ENCODE measurements around the gene NANOS1. TPM values are rescaled to one million over a fixed set of nuclear protein-coding genes. Genes with fewer than 3 reads are reported as not detected.
"Not testable (repeated sequence)": the region's sequence is repeated elsewhere in the genome, so short reads cannot be mapped to it uniquely, and the experiment has no call there.

The NANOS1 gene
- polyA plus RNA-seq, 1 donor from 2014 or later, result not detected

GRCh38 chr10:119028445-119028899, 1.0 kb upstream of the NANOS1 start:
- H3K4me1 Mint-ChIP-seq, result peaks cover 12 to 18% (median 17%) of the 10 kb centered on the region in 3 donors
- H3K27ac Mint-ChIP-seq, result peak overlapping the region in 2 of 3 donors; percentile 16 to 67
- H3K27me3 Mint-ChIP-seq, H3K36me3 Mint-ChIP-seq, H3K9me3 Mint-ChIP-seq: not testable (repeated sequence)
- peak overlapping the region; percentile 32 to 77 (median 70) for H3K4me3 Mint-ChIP-seq

GRCh38 chr10:119028900-119029612, 458 bp upstream of the NANOS1 start:
- peaks cover 3% of the 10 kb centered on the region for H3K36me3 Mint-ChIP-seq
- H3K27me3 Mint-ChIP-seq, result peaks cover 2% of the 10 kb centered on the region
- peak overlapping the region in 2 of 3 donors; percentile 16 to 67 for H3K27ac Mint-ChIP-seq
- H3K4me3 Mint-ChIP-seq, result peak overlapping the region; percentile 32 to 77 (median 58)
- H3K9me3 Mint-ChIP-seq, result no peaks in the 10 kb centered on the region
- H3K4me1 Mint-ChIP-seq, result peaks cover 12 to 18% (median 17%) of the 10 kb centered on the region in 3 donors

- peak overlapping the region in 2 of 3 donors; percentile 64 to 71 for H3K27ac Mint-ChIP-seq
- peaks cover 2% of the 10 kb centered on the region for H3K27me3 Mint-ChIP-seq
- no peaks in the 10 kb centered on the region for H3K9me3 Mint-ChIP-seq
- H3K36me3 Mint-ChIP-seq, result peaks cover 9% of the 10 kb centered on the region
- peaks cover 12 to 18% (median 17%) of the 10 kb centered on the region in 3 donors for H3K4me1 Mint-ChIP-seq
- peak overlapping the region; percentile 78 to 94 (median 87) for H3K4me3 Mint-ChIP-seq
These were observed 1.1 kb downstream of the NANOS1 start for GRCh38 chr10:119030421-119031250.

- peak overlapping the region in 3 of 4 donors; percentile 20 to 94 (median 81) for H3K4me3 Mint-ChIP-seq
- H3K27me3 Mint-ChIP-seq, result peaks cover 2% of the 10 kb centered on the region
- H3K4me1 Mint-ChIP-seq, result peaks cover 12 to 18% (median 17%) of the 10 kb centered on the region in 3 donors
- H3K27ac Mint-ChIP-seq, result peak overlapping the region in 1 of 3 donors; percentile 89
- H3K9me3 Mint-ChIP-seq, result no peaks in the 10 kb centered on the region
- peaks cover 11% of the 10 kb centered on the region for H3K36me3 Mint-ChIP-seq
These were observed 2.1 kb downstream of the NANOS1 start for GRCh38 chr10:119031496-119032059.

GRCh38 chr10:119039161-119039560, 9.6 kb downstream of the NANOS1 start:
- H3K4me3 Mint-ChIP-seq, result no peak overlapping the region
- no peak overlapping the region for H3K27ac Mint-ChIP-seq
- no peaks in the 10 kb centered on the region for H3K9me3 Mint-ChIP-seq
- peaks cover 0 to 9% (median 5%) of the 10 kb centered on the region in 3 donors for H3K4me1 Mint-ChIP-seq
- H3K36me3 Mint-ChIP-seq, result peaks cover 21% of the 10 kb centered on the region
- H3K27me3 Mint-ChIP-seq, result no peaks in the 10 kb centered on the region

GRCh38 chr10:119041326-119041725, 11.8 kb downstream of the NANOS1 start:
- peaks cover 17% of the 10 kb centered on the region for H3K36me3 Mint-ChIP-seq

GRCh38 chr10:119042169-119042568, 12.7 kb downstream of the NANOS1 start:
- peak overlapping the region in 1 of 3 donors; percentile 35 for H3K27ac Mint-ChIP-seq
- peaks cover 0 to 6% (median 5%) of the 10 kb centered on the region in 3 donors for H3K4me1 Mint-ChIP-seq
- H3K36me3 Mint-ChIP-seq, result peaks cover 16% of the 10 kb centered on the region
- H3K4me3 Mint-ChIP-seq, result no peak overlapping the region
- H3K27me3 Mint-ChIP-seq, result no peaks in the 10 kb centered on the region
- H3K9me3 Mint-ChIP-seq, result no peaks in the 10 kb centered on the region

More at GRCh38 chr10:119041326-119041725, 11.8 kb downstream of the NANOS1 start:
- H3K27me3 Mint-ChIP-seq, result no peaks in the 10 kb centered on the region
- no peak overlapping the region for H3K4me3 Mint-ChIP-seq
- no peaks in the 10 kb centered on the region for H3K9me3 Mint-ChIP-seq
- peaks cover 0 to 9% (median 5%) of the 10 kb centered on the region in 3 donors for H3K4me1 Mint-ChIP-seq
- H3K27ac Mint-ChIP-seq, result no peak overlapping the region

GRCh38 chr10:119045561-119045960, 16.0 kb downstream of the NANOS1 start:
- H3K27me3 Mint-ChIP-seq, result no peaks in the 10 kb centered on the region
- peak overlapping the region in 2 of 3 donors; percentile 53 to 81 for H3K27ac Mint-ChIP-seq
- H3K4me3 Mint-ChIP-seq, result peak overlapping the region in 2 of 4 donors; percentile 39 to 63
- peaks cover 0 to 2% (median 1%) of the 10 kb centered on the region in 3 donors for H3K9me3 Mint-ChIP-seq
- H3K36me3 Mint-ChIP-seq, result peaks cover 21% of the 10 kb centered on the region
- peaks cover 13 to 19% (median 17%) of the 10 kb centered on the region in 3 donors for H3K4me1 Mint-ChIP-seq

- peak overlapping the region in 2 of 4 donors; percentile 32 to 54 for H3K4me3 Mint-ChIP-seq
- peaks cover 13 to 17% (median 15%) of the 10 kb centered on the region in 3 donors for H3K4me1 Mint-ChIP-seq
- H3K27me3 Mint-ChIP-seq, result no peaks in the 10 kb centered on the region
- H3K36me3 Mint-ChIP-seq, result peaks cover 21% of the 10 kb centered on the region
- peaks cover 0 to 2% (median 1%) of the 10 kb centered on the region in 3 donors for H3K9me3 Mint-ChIP-seq
- H3K27ac Mint-ChIP-seq, result peak overlapping the region; percentile 14 to 80 (median 73)
These were observed 19.8 kb downstream of the NANOS1 start for GRCh38 chr10:119049361-119049760.

GRCh38 chr10:119049777-119050176, 20.3 kb downstream of the NANOS1 start:
- peaks cover 0 to 2% (median 1%) of the 10 kb centered on the region in 3 donors for H3K9me3 Mint-ChIP-seq
- peaks cover 13 to 17% (median 15%) of the 10 kb centered on the region in 3 donors for H3K4me1 Mint-ChIP-seq
- H3K27ac Mint-ChIP-seq, result peak overlapping the region in 2 of 3 donors; percentile 14 to 80
- H3K36me3 Mint-ChIP-seq, result peaks cover 21% of the 10 kb centered on the region
- H3K4me3 Mint-ChIP-seq, result peak overlapping the region in 2 of 4 donors; percentile 18 to 32
- H3K27me3 Mint-ChIP-seq, result no peaks in the 10 kb centered on the region

- Mint-ChIP-seq H3K27me3 (no peaks in the 10 kb centered on the region), H3K27ac (no peak overlapping the region), H3K4me3 (no peak overlapping the region), H3K4me1 (peaks cover 13 to 17% (median 15%) of the 10 kb centered on the region in 3 donors), H3K9me3 (peaks cover 0 to 2% (median 1%) of the 10 kb centered on the region in 3 donors), H3K36me3 (peaks cover 18% of the 10 kb centered on the region)
These were observed 22.3 kb downstream of the NANOS1 start for GRCh38 chr10:119051775-119052174.

GRCh38 chr10:119055472-119055871, 26.0 kb downstream of the NANOS1 start:
- Mint-ChIP-seq H3K27ac (no peak overlapping the region), H3K4me1 (peaks cover 3 to 5% (median 4%) of the 10 kb centered on the region in 3 donors), H3K4me3 (no peak overlapping the region)

GRCh38 chr10:119058010-119058409, 28.5 kb downstream of the NANOS1 start:
- no peak overlapping the region for H3K4me3 Mint-ChIP-seq
- peaks cover 4% of the 10 kb centered on the region for H3K36me3 Mint-ChIP-seq
- H3K4me1 Mint-ChIP-seq, result peaks cover 8 to 19% (median 12%) of the 10 kb centered on the region in 3 donors
- H3K27ac Mint-ChIP-seq, result peak overlapping the region in 1 of 3 donors; percentile 57
- H3K9me3 Mint-ChIP-seq, result no peaks in the 10 kb centered on the region
- no peaks in the 10 kb centered on the region for H3K27me3 Mint-ChIP-seq

More at GRCh38 chr10:119055472-119055871, 26.0 kb downstream of the NANOS1 start:
- no peaks in the 10 kb centered on the region for H3K27me3 Mint-ChIP-seq
- peaks cover 8% of the 10 kb centered on the region for H3K36me3 Mint-ChIP-seq
- no peaks in the 10 kb centered on the region for H3K9me3 Mint-ChIP-seq

- Mint-ChIP-seq H3K27me3 (no peaks in the 10 kb centered on the region), H3K27ac (peak overlapping the region in 1 of 3 donors; percentile 29), H3K4me1 (peaks cover 8 to 19% (median 12%) of the 10 kb centered on the region in 3 donors), H3K36me3 (peaks cover 4% of the 10 kb centered on the region), H3K4me3 (no peak overlapping the region), H3K9me3 (no peaks in the 10 kb centered on the region)
These were observed 30.0 kb downstream of the NANOS1 start for GRCh38 chr10:119059557-119059956.

Measured in IgD-negative memory B cell (primary cell).